ENCODE data around the gene NPM3.

GRCh38 chr10:101793526-101793925 lies 10.3 kb upstream of the NPM3 start:
- TF ChIP-seq, protein P1, sequence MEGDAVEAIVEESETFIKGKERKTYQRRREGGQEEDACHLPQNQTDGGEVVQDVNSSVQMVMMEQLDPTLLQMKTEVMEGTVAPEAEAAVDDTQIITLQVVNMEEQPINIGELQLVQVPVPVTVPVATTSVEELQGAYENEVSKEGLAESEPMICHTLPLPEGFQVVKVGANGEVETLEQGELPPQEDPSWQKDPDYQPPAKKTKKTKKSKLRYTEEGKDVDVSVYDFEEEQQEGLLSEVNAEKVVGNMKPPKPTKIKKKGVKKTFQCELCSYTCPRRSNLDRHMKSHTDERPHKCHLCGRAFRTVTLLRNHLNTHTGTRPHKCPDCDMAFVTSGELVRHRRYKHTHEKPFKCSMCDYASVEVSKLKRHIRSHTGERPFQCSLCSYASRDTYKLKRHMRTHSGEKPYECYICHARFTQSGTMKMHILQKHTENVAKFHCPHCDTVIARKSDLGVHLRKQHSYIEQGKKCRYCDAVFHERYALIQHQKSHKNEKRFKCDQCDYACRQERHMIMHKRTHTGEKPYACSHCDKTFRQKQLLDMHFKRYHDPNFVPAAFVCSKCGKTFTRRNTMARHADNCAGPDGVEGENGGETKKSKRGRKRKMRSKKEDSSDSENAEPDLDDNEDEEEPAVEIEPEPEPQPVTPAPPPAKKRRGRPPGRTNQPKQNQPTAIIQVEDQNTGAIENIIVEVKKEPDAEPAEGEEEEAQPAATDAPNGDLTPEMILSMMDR (IDR thresholded peaks at IDR 0.05; ENCODE audit: low read depth, low read length) = no peak
- TF ChIP-seq POLR2A (IDR thresholded peaks at IDR 0.05; ENCODE audit: extremely low read depth, insufficient read length) (no peak), MYC (IDR thresholded peaks at IDR 0.05; ENCODE audit: low read depth, low read length) (no peak), MAX (IDR thresholded peaks at IDR 0.05; ENCODE audit: low read depth, low read length) (no peak)

Measured in NB4 (cell line).